Measurements from ENCODE around the gene MXRA5. TPM values are rescaled to one million over a fixed set of nuclear protein-coding genes. Genes with fewer than 3 reads are reported as not detected.
"Not testable (repeated sequence)": the region's sequence is repeated elsewhere in the genome, so short reads cannot be mapped to it uniquely, and the experiment has no call there.

Gene MXRA5
- total and polyA plus RNA-seq, 2 of the 13 experiments (the other 11 are each of a cell fraction or from before 2014, with no cell fraction given) = not detected

- H4K20me1 ChIP-seq (ENCODE audit: insufficient read depth, low read length); H3K4me3 ChIP-seq (replicated peaks in 1 of 3; ENCODE audit: insufficient read depth in 1 of 3, low read depth in 2 of 3, low read length in 3 of 3); FAIRE-seq; H3K27ac ChIP-seq (ENCODE audit: extremely low read length, insufficient read depth, low read length); H3K27me3 ChIP-seq (ENCODE audit: control insufficient read depth in 1 of 2, insufficient read depth in 2 of 2, low read length in 2 of 2); in situ Hi-C loops (cut with HindIII; ENCODE audit: extremely low pct_ligation_motif_present, low pct_unique_long_range_greater_than_20kb); H3K79me2 ChIP-seq (ENCODE audit: insufficient read depth, low read length); H2AFZ ChIP-seq (ENCODE audit: low read length); H3K9me3 ChIP-seq (ENCODE audit: low read length); H3K4me1 ChIP-seq (ENCODE audit: insufficient read depth, low read length); intact Hi-C loops (cut with micrococcal nuclease; ENCODE audit: unreplicated experiment); H3K9ac ChIP-seq (ENCODE audit: insufficient read depth, low read depth, low read length); BruUV-seq (replicated peaks); H3K36me3 ChIP-seq (replicated peaks in 1 of 2; ENCODE audit: control insufficient read depth in 1 of 2, insufficient read depth in 2 of 2, low read length in 2 of 2); H3K4me2 ChIP-seq (ENCODE audit: low read depth, low read length); DNase-seq (ENCODE audit: low spot score); POLR2A ChIA-PET; ATAC-seq; CTCF ChIA-PET (ENCODE audit: low intra/inter-chr PET ratio, low total read pairs): not testable (repeated sequence)
- WGBS (ENCODE audit: low lambda C conversion rate) = 2% methylated on average over 3 of the region's 3 CpGs
Measured at GRCh38 chrX:3352741-3353140, 6.3 kb upstream of the MXRA5 start.

GRCh38 chrX:3351276-3351675 is 4.8 kb upstream of the MXRA5 start:
- Histone ChIP-seq H3K36me3 (replicated peaks in 1 of 2; ENCODE audit: control insufficient read depth in 1 of 2, insufficient read depth in 2 of 2, low read length in 2 of 2) (no peaks in the 10 kb centered on the region), H3K79me2 (ENCODE audit: insufficient read depth, low read length) (no peaks in the 10 kb centered on the region), H3K4me3 (replicated peaks in 1 of 3; ENCODE audit: insufficient read depth in 1 of 3, low read depth in 2 of 3, low read length in 3 of 3) (no peak overlapping the region), H3K4me2 (ENCODE audit: low read depth, low read length) (no peak overlapping the region), H2AFZ (ENCODE audit: low read length) (no peak overlapping the region), H3K4me1 (ENCODE audit: insufficient read depth, low read length) (no peaks in the 10 kb centered on the region), H3K27me3 (ENCODE audit: control insufficient read depth in 1 of 2, insufficient read depth in 2 of 2, low read length in 2 of 2) (no peaks in the 10 kb centered on the region), H4K20me1 (ENCODE audit: insufficient read depth, low read length) (no peaks in the 10 kb centered on the region), H3K9me3 (ENCODE audit: low read length) (no peaks in the 10 kb centered on the region), H3K9ac (ENCODE audit: insufficient read depth, low read depth, low read length) (no peak overlapping the region), H3K27ac (ENCODE audit: extremely low read length, insufficient read depth, low read length) (no peak overlapping the region)
- FAIRE-seq = no peak
- CTCF ChIA-PET (ENCODE audit: low intra/inter-chr PET ratio, low total read pairs) = no interaction called here
- no peak for TF ChIP-seq ZC3H13 (CRISPR knock-in tag; IDR thresholded peaks at IDR 0.05)
- TF ChIP-seq ARNT2 (CRISPR knock-in tag; IDR thresholded peaks at IDR 0.05; ENCODE audit: low read depth) = no peak
- no peak for TF ChIP-seq PLSCR1 (CRISPR knock-in tag; IDR thresholded peaks at IDR 0.05; ENCODE audit: borderline replicate concordance)
- TF ChIP-seq XBP1 (CRISPR knock-in tag; IDR thresholded peaks at IDR 0.05) = no peak
- TF ChIP-seq ZNF580 (CRISPR knock-in tag; IDR thresholded peaks at IDR 0.05; ENCODE audit: borderline replicate concordance, low read depth) = no peak
- no peak for TF ChIP-seq ZSCAN30 (CRISPR knock-in tag; IDR thresholded peaks at IDR 0.05)
- TF ChIP-seq ZNF160 (CRISPR knock-in tag; IDR thresholded peaks at IDR 0.05) = no peak
- TF ChIP-seq NR2C2 (CRISPR knock-in tag; IDR thresholded peaks at IDR 0.05; ENCODE audit: borderline replicate concordance) = no peak
- TF ChIP-seq HDAC1 (CRISPR knock-in tag; IDR thresholded peaks at IDR 0.05) = no peak
- TF ChIP-seq EZH2 (conservative IDR thresholded peaks at IDR 0.05; ENCODE audit: low read depth, low read length) = no peak
- TF ChIP-seq PHF5A (CRISPR knock-in tag; IDR thresholded peaks at IDR 0.05; ENCODE audit: low read depth, unreplicated experiment) = no peak
- DNase-seq (ENCODE audit: low spot score) = no peak
- POLR2A ChIA-PET = no interaction called here
- 3% methylated on average over 4 of the region's 4 CpGs for WGBS (ENCODE audit: low lambda C conversion rate)
- in situ Hi-C loops (cut with HindIII; ENCODE audit: extremely low pct_ligation_motif_present, low pct_unique_long_range_greater_than_20kb) = no loop called here
- BruUV-seq (replicated peaks) = no TSS peak
- no peak for ATAC-seq
- intact Hi-C loops (cut with micrococcal nuclease; ENCODE audit: unreplicated experiment) = no loop called here
